Suppressor macrophage treated with lipopolysaccharide for 4 hours (primary cell): ENCODE data around the gene IL32.
"Not testable (repeated sequence)": the region's sequence is repeated elsewhere in the genome, so short reads cannot be mapped to it uniquely, and the experiment has no call there.

Source experiments
- DNase-seq: peaks from one replicate; pipeline ENCODE4 v3.0.0-alpha.2; 2020

Gene IL32

GRCh38 chr16:3072576-3073263, 7.3 kb downstream of the IL32 start:
- DNase-seq, result not testable (repeated sequence)

GRCh38 chr16:3073448-3073847, 8.0 kb downstream of the IL32 start:
- no peak for DNase-seq

GRCh38 chr16:3074860-3075522, 9.6 kb downstream of the IL32 start:
- no peak for DNase-seq

GRCh38 chr16:3075523-3075915, 10.1 kb downstream of the IL32 start:
- no peak for DNase-seq

- DNase-seq, result not testable (repeated sequence)
Measured at GRCh38 chr16:3075946-3076345, 10.5 kb downstream of the IL32 start.

- DNase-seq, result no peak
Measured at GRCh38 chr16:3076577-3076976, 11.1 kb downstream of the IL32 start.

GRCh38 chr16:3080024-3080423, 14.6 kb downstream of the IL32 start:
- no peak for DNase-seq

GRCh38 chr16:3081957-3082356, 16.5 kb downstream of the IL32 start:
- not testable (repeated sequence) for DNase-seq

- not testable (repeated sequence) for DNase-seq
Measured at GRCh38 chr16:3083408-3083807, 18.0 kb downstream of the IL32 start.

- DNase-seq, result no peak
Measured at GRCh38 chr16:3084491-3084890, 19.1 kb downstream of the IL32 start.

GRCh38 chr16:3084969-3085670, 19.7 kb downstream of the IL32 start:
- no peak for DNase-seq

- DNase-seq, result no peak
Measured at GRCh38 chr16:3085868-3086595, 20.6 kb downstream of the IL32 start.

- DNase-seq, result peak; percentile 45
Measured at GRCh38 chr16:3086596-3087242, 21.3 kb downstream of the IL32 start.

GRCh38 chr16:3087243-3088235, 22.1 kb downstream of the IL32 start:
- DNase-seq, result peak; percentile 33

- DNase-seq, result no peak
Measured at GRCh38 chr16:3088450-3088849, 23.0 kb downstream of the IL32 start.

GRCh38 chr16:3088925-3089716, 23.7 kb downstream of the IL32 start:
- no peak for DNase-seq

GRCh38 chr16:3089717-3090592, 24.5 kb downstream of the IL32 start:
- DNase-seq, result no peak

- DNase-seq, result no peak
Measured at GRCh38 chr16:3091551-3091950, 26.1 kb downstream of the IL32 start.

GRCh38 chr16:3092501-3092941, 27.1 kb downstream of the IL32 start:
- no peak for DNase-seq
